ENCODE data around the gene ASTN2.

DNA sequence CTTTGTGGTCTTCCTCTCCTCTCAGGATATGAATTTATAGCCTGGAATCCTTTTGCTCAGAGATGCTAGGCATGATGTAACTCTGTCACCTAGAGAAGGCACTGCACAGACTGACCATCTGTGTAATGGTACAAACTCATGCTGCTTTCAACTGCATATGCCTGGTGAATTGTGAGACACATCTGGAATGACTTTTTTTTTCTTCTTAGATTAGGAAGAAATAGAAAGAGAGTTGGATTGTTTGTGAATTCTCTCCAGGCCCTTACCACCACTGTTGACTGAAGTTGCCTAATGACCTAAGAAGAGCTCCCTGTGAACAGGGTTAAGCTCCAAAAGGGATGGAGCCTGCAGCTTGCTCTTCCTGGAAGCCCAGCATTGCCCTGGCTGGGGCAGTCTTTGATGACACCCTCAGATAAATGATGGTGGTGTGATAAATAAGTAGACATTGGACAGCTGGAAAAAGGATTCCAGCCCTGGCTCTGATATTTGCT is 775.6 kb downstream of the ASTN2 start:
- no peak for TF ChIP-seq POLR2A (IDR thresholded peaks at IDR 0.05)
- TF ChIP-seq POLR2AphosphoS5 (IDR thresholded peaks at IDR 0.05), result no peak
- TF ChIP-seq, protein P1, sequence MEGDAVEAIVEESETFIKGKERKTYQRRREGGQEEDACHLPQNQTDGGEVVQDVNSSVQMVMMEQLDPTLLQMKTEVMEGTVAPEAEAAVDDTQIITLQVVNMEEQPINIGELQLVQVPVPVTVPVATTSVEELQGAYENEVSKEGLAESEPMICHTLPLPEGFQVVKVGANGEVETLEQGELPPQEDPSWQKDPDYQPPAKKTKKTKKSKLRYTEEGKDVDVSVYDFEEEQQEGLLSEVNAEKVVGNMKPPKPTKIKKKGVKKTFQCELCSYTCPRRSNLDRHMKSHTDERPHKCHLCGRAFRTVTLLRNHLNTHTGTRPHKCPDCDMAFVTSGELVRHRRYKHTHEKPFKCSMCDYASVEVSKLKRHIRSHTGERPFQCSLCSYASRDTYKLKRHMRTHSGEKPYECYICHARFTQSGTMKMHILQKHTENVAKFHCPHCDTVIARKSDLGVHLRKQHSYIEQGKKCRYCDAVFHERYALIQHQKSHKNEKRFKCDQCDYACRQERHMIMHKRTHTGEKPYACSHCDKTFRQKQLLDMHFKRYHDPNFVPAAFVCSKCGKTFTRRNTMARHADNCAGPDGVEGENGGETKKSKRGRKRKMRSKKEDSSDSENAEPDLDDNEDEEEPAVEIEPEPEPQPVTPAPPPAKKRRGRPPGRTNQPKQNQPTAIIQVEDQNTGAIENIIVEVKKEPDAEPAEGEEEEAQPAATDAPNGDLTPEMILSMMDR (IDR thresholded peaks at IDR 0.05), result no peak

All from sigmoid colon (tissue), 4 donors.